ENCODE data around the gene IMMT. TPM values are rescaled to one million over a fixed set of nuclear protein-coding genes. Genes with fewer than 3 reads are reported as not detected.
A peak's percentile ranks its signal among the peaks of the same experiment; 100 is the strongest.

The IMMT gene
- total and polyA plus RNA-seq, 9 of the 15 experiments (the other 6 are each of a cell fraction or from before 2014, with no cell fraction given), result 119 to 294 (median 140) TPM

DNA sequence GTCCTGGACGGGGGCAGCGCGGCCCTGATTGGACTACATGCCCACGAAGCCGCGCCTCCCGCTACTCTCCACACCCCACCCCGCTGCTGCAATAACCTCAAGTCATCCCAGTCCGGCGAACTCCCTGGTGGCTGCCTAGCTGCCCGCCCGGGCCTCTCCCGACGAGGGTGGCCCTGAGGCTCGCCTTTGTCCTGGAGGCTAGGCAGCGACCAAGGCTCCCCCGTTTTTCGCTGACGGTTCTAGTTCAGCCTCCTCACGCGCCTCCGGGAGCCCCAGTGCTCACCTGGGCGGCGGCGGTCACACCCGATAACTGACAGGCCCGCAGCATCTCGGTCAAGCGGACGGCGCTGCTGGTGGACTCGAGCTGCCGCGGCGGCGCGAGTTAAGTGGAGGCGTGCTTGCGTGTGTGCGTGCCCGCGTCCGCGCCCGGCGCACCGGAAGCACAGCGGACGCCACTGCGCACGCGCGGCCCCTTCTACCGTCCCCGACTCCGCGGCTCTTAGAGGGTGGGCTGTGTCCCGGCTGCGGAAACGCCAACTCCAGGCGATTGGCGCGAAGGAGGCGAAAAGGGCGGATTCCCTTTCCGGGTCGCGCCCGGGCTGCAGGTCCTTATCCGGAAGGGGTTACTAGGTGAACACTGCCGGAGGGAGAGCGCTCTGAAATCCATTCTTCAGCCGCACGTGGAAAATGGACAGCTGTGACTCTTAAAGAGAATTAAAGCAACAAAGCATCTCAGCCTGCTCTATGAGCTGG is at the start of gene IMMT (continued):
- TF ChIP-seq ETV1 (tag; conservative IDR thresholded peaks at IDR 0.05; ENCODE audit: low read depth) (peak; percentile 41), ZFP36 (IDR thresholded peaks at IDR 0.05; ENCODE audit: low read depth, low read length, partially characterized antibody) (no peak), CHCHD3 (CRISPR knock-in tag; IDR thresholded peaks at IDR 0.05) (no peak), ZC3H8 (IDR thresholded peaks at IDR 0.05) (no peak), RUNX1 (IDR thresholded peaks at IDR 0.05; ENCODE audit: low read depth) (0 out of 2 replicates have a peak, but pooled peaks have one; percentile 10), STAT5B (CRISPR knock-in tag; IDR thresholded peaks at IDR 0.05) (no peak), TEAD2 (tag; IDR thresholded peaks at IDR 0.05) (no peak), TRIM28 (IDR thresholded peaks at IDR 0.05) (no peak), PTBP1 (IDR thresholded peaks at IDR 0.05; ENCODE audit: low read depth, low read length) (no peak), ZNF639 (CRISPR knock-in tag; conservative IDR thresholded peaks at IDR 0.05 in 1 of 2, IDR thresholded peaks at IDR 0.05 in 1 of 2) (peak in 1 of 2 experiments; percentile 92; a peak in 2 of 4 replicates), SREBF1 (IDR thresholded peaks at IDR 0.05; ENCODE audit: borderline replicate concordance, low read depth, low read length) (no peak), CXXC5 (CRISPR knock-in tag; IDR thresholded peaks at IDR 0.05) (peak; percentile 95), ZC3H4 (CRISPR knock-in tag; IDR thresholded peaks at IDR 0.05; ENCODE audit: borderline replicate concordance) (no peak), RNF2 (IDR thresholded peaks at IDR 0.05) (no peak; the same call in none of the 2 replicates), MCM7 (IDR thresholded peaks at IDR 0.05) (no peak), KLF1 (tag; IDR thresholded peaks at IDR 0.05) (peak; percentile 96), ZNF354B (CRISPR knock-in tag; IDR thresholded peaks at IDR 0.05) (no peak), ZNF79 (CRISPR knock-in tag; IDR thresholded peaks at IDR 0.05; ENCODE audit: low read depth) (no peak), GATAD2B (IDR thresholded peaks at IDR 0.05; ENCODE audit: borderline replicate concordance) (no peak), MTA2 (IDR thresholded peaks at IDR 0.05; ENCODE audit: low read depth) (no peak), EWSR1 (IDR thresholded peaks at IDR 0.05; ENCODE audit: borderline replicate concordance, low read depth, partially characterized antibody) (no peak), NCOR1 (IDR thresholded peaks at IDR 0.05) (peak; percentile 34)
- TF ChIP-seq, protein P1, sequence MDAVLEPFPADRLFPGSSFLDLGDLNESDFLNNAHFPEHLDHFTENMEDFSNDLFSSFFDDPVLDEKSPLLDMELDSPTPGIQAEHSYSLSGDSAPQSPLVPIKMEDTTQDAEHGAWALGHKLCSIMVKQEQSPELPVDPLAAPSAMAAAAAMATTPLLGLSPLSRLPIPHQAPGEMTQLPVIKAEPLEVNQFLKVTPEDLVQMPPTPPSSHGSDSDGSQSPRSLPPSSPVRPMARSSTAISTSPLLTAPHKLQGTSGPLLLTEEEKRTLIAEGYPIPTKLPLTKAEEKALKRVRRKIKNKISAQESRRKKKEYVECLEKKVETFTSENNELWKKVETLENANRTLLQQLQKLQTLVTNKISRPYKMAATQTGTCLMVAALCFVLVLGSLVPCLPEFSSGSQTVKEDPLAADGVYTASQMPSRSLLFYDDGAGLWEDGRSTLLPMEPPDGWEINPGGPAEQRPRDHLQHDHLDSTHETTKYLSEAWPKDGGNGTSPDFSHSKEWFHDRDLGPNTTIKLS (IDR thresholded peaks at IDR 0.05; ENCODE audit: borderline replicate concordance, low read depth), result peak; percentile 67; the same call in 1 of the 2 replicates
- TF ChIP-seq, protein P2, sequence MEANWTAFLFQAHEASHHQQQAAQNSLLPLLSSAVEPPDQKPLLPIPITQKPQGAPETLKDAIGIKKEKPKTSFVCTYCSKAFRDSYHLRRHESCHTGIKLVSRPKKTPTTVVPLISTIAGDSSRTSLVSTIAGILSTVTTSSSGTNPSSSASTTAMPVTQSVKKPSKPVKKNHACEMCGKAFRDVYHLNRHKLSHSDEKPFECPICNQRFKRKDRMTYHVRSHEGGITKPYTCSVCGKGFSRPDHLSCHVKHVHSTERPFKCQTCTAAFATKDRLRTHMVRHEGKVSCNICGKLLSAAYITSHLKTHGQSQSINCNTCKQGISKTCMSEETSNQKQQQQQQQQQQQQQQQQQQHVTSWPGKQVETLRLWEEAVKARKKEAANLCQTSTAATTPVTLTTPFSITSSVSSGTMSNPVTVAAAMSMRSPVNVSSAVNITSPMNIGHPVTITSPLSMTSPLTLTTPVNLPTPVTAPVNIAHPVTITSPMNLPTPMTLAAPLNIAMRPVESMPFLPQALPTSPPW (CRISPR knock-in tag; IDR thresholded peaks at IDR 0.05), result peak; percentile 69; the same call in 1 of the 2 replicates

Data from K562 (cell line).